Measurements from ENCODE around the gene HEPHL1.

Gene HEPHL1

DNA sequence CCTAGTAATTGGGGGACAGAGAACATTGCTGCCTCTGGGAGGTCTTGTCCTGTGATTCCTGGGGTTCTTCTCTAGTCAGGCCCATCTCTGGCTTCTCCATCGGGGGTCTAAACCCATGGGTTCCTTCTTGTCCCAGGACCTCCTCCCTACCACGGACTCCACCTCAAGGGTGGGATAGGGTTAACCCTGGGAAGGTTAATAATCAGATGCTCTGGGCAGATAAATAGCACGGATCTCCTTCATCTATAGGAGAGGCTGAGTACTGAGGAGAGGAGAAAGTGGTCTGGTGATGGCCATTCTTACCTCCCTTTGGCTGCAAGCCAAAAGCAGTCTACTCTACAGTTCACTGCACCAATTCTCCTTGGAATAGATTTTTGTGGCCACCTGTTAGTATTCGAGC, 10.5 kb downstream of the HEPHL1 start:
- no peak for DNase-seq (ENCODE audit: low read depth)
- TF ChIP-seq, protein P1, sequence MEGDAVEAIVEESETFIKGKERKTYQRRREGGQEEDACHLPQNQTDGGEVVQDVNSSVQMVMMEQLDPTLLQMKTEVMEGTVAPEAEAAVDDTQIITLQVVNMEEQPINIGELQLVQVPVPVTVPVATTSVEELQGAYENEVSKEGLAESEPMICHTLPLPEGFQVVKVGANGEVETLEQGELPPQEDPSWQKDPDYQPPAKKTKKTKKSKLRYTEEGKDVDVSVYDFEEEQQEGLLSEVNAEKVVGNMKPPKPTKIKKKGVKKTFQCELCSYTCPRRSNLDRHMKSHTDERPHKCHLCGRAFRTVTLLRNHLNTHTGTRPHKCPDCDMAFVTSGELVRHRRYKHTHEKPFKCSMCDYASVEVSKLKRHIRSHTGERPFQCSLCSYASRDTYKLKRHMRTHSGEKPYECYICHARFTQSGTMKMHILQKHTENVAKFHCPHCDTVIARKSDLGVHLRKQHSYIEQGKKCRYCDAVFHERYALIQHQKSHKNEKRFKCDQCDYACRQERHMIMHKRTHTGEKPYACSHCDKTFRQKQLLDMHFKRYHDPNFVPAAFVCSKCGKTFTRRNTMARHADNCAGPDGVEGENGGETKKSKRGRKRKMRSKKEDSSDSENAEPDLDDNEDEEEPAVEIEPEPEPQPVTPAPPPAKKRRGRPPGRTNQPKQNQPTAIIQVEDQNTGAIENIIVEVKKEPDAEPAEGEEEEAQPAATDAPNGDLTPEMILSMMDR (conservative IDR thresholded peaks at IDR 0.05; ENCODE audit: control insufficient read depth, insufficient read depth, low read depth, low read length) = no peak

DNA sequence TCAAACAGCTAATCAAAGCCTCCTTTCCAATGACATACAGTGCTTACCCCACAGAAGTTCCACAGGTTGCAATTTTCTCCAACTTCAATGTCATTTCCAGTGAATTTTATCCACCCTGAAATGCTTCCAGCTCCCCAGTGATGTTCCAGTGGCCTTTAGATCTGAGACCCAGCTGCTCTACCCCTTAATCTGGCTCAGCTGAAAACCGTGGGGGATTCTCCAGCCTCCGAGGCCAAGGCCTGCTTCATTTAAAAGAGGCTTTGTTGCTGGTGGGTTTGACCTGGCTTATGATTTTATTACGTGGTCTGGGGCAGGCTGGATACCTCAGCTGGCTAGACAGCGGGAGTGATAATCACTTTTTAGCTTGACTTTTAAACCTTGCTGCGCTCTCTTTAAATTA, 10.9 kb downstream of the HEPHL1 start:
- no peak for DNase-seq (ENCODE audit: low read depth)
- TF ChIP-seq, protein P1 (conservative IDR thresholded peaks at IDR 0.05; ENCODE audit: control insufficient read depth, insufficient read depth, low read depth, low read length) = no peak
- H3K4me3 ChIP-seq (ENCODE audit: control insufficient read depth, low read depth, low read length) = no peak overlapping the region

More for the DNA sequence above, 10.5 kb downstream of the HEPHL1 start:
- no peak overlapping the region for H3K4me3 ChIP-seq (ENCODE audit: control insufficient read depth, low read depth, low read length)

DNA sequence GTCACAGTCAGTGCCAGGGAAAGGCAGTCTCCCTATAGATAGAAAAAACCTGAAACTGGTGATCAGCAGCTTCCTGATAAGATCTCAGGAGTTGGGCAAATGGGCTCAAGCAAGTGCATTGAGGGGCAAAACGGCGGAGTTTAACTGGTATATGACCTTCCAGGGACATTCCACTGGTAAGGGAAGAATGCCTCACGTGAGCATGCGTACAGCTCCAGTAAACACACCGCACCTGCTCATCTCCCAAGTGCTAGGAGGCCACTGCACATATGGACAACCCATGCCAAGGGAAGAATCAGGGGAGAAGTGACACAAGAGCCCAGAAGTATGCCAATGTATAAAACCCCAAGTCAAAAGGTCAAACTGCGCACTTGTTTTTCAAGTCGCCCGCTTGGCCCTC, 11.6 kb downstream of the HEPHL1 start:
- no peak for DNase-seq (ENCODE audit: low read depth)
- TF ChIP-seq, protein P1 (conservative IDR thresholded peaks at IDR 0.05; ENCODE audit: control insufficient read depth, insufficient read depth, low read depth, low read length) = no peak
- no peak overlapping the region for H3K4me3 ChIP-seq (ENCODE audit: control insufficient read depth, low read depth, low read length)

DNA sequence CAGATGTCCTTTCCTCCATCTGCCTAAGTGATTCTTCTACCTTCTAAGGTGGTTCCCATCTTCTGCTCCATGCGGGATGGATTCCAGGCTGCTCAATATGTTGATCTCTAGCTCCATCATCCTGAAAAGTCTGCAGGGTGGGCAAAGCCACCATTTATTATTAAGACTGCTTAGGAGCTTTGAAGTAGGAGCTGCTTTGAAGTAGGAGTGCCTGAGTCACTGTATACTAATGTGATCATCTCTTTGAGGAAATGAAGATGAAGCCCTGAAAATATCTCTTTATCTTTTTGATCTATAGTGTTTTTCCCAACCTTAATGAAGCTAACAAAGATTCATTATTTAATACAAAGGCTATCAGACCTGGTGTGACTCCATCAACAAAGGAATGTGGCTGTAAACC, 13.1 kb downstream of the HEPHL1 start:
- TF ChIP-seq, protein P1 (conservative IDR thresholded peaks at IDR 0.05; ENCODE audit: control insufficient read depth, insufficient read depth, low read depth, low read length) = no peak
- DNase-seq (ENCODE audit: low read depth) = no peak
- no peak overlapping the region for H3K4me3 ChIP-seq (ENCODE audit: control insufficient read depth, low read depth, low read length)

DNA sequence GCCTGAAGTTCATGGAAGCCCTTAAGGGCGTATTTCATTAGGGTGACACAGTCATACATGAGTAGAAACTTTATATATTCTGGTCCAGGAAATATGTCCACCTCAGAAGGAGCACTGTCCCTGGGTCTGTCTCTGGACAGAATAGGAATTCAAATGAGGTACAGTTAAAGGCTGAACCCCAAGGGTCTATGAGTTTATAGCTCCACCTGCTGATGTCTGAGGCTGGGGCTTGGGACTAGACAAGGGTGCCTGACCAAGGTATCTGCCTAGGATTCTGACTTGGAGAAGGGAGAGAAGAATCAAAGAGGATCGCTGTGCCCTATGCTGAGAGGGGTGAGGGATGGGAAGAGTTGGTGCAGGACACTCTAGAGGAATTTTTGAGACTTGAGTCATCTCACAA, 14.9 kb downstream of the HEPHL1 start:
- no peak overlapping the region for H3K4me3 ChIP-seq (ENCODE audit: control insufficient read depth, low read depth, low read length)
- DNase-seq (ENCODE audit: low read depth) = no peak
- TF ChIP-seq, protein P1 (conservative IDR thresholded peaks at IDR 0.05; ENCODE audit: control insufficient read depth, insufficient read depth, low read depth, low read length) = no peak

DNA sequence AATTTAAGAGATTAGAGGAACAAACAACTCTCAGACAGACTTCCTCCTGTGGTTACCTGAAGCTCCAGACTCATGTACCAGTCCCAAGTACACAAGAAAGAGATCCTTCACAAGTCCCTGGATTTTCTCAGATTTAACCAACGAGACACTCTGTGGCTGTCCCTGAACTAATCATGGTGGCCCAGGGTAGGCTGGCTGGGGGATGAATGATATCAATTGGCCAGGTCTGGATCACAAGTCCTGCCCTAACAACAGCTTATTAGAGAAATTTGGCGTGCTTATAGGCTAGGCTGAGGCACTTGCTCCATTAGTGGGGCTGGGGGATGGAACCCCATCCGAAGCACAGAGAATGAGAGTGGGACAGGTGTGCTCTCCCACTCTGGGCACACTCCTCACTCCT, 22.1 kb downstream of the HEPHL1 start:
- DNase-seq (ENCODE audit: low read depth) = no peak
- no peak overlapping the region for H3K4me3 ChIP-seq (ENCODE audit: control insufficient read depth, low read depth, low read length)
- TF ChIP-seq, protein P1 (conservative IDR thresholded peaks at IDR 0.05; ENCODE audit: control insufficient read depth, insufficient read depth, low read depth, low read length) = no peak

DNA sequence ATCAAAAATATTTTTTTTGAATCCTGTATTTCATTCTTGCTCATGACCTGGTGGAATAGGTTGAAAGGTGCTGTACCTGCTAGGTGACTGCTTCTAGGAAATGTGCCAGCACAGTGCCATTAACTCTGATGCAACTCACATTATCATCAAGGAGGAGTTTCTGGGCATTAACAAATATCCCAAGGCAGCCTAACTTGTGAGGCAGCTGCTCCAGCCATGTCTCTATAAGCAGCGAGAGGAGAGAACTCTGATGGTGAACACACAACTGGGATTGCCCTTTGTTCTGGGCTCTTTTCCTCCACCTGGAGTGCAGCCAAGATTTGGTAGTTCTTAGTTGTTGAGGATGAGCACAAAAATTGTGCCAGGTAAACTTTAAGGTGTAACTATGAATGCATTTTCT, 25.6 kb downstream of the HEPHL1 start:
- TF ChIP-seq, protein P1 (conservative IDR thresholded peaks at IDR 0.05; ENCODE audit: control insufficient read depth, insufficient read depth, low read depth, low read length) = no peak
- no peak for DNase-seq (ENCODE audit: low read depth)
- H3K4me3 ChIP-seq (ENCODE audit: control insufficient read depth, low read depth, low read length) = no peak overlapping the region
